IMR-90 (cell line): ENCODE measurements around the gene INPP4A. TPM values are rescaled to one million over a fixed set of nuclear protein-coding genes. Genes with fewer than 3 reads are reported as not detected.

Experiments used
- ATAC-seq: fragments of 200-7000 bp; cut with Tn5 transposase; 2 replicates; pipeline ENCODE4 v1.9.1; 2020; ENCODE audit warnings: low read depth, mild to moderate bottlenecking, moderate library complexity
- BruUV-seq: library from RNA; stranded (reverse); fragments of 400-500 nt; replicated peaks from 2 replicates; lab custom pipeline; 2021; lab: Mats Ljungman, UMichigan
- CTCF ChIA-PET: fragments of 300-600 bp; formaldehyde crosslinking; extraction: SDS; loops from one replicate; lab custom pipeline; 2021; ENCODE audit warnings: antibody characterized with exemption; lab: Yijun Ruan, JAX
- POLR2A ChIA-PET: fragments of 300-600 bp; sonication (Branson Sonifier 250); formaldehyde crosslinking; loops from one replicate; lab custom pipeline; 2022; ENCODE audit warnings: antibody characterized with exemption; ENCODE audit not compliant: unreplicated experiment; lab: Charles Lee
- DNase-seq: peaks from one replicate; pipeline ENCODE4 v3.0.0; 2013
- H2AFZ ChIP-seq: replicated peaks from 2 replicates; pipeline ENCODE3; 2013; ENCODE audit warnings: low read length, mild to moderate bottlenecking; ENCODE audit not compliant: poor library complexity
- H2AK5ac ChIP-seq: 2 replicates; pipeline ENCODE4 v1.6.1; 2013; ENCODE audit warnings: low read depth, low read length, inconsistent platforms
- H2AK9ac ChIP-seq: replicated peaks from 2 replicates; pipeline ENCODE3; 2013; ENCODE audit warnings: mild to moderate bottlenecking, low read depth, low read length, moderate library complexity; ENCODE audit not compliant: poor library complexity
- H2BK120ac ChIP-seq: 2 replicates; pipeline ENCODE4 v1.6.1; 2013; ENCODE audit warnings: low read depth, low read length, inconsistent platforms
- H2BK15ac ChIP-seq: 3 replicates; pipeline ENCODE4 v1.6.1; 2013; ENCODE audit warnings: low read depth, low read length, inconsistent platforms
- H2BK20ac ChIP-seq: 2 replicates; pipeline ENCODE4 v1.6.1; 2013; ENCODE audit warnings: low read depth, mild to moderate bottlenecking, inconsistent platforms, low read length, moderate library complexity
- H2BK5ac ChIP-seq: 2 replicates; pipeline ENCODE4 v1.6.1; 2013; ENCODE audit warnings: mild to moderate bottlenecking, low read depth, low read length, inconsistent platforms; ENCODE audit not compliant: poor library complexity, severe bottlenecking
- H3K14ac ChIP-seq: replicated peaks from 2 replicates; pipeline ENCODE4 v1.6.1; 2013; ENCODE audit warnings: low read depth, low read length, inconsistent platforms
- H3K18ac ChIP-seq: 2 replicates; pipeline ENCODE4 v1.6.1; 2013; ENCODE audit warnings: low read depth, low read length, control low read depth
- H3K23ac ChIP-seq: 2 replicates; pipeline ENCODE4 v1.6.1; 2013; ENCODE audit warnings: low read depth, low read length, inconsistent platforms
- H3K27ac ChIP-seq: 2 replicates; pipeline ENCODE4 v1.5.1; 2013; ENCODE audit warnings: mild to moderate bottlenecking, control low read depth, low read length; ENCODE audit not compliant: insufficient read depth
- H3K27me3 ChIP-seq: 2 replicates; pipeline ENCODE4 v1.6.1; 2013; ENCODE audit warnings: low read length; ENCODE audit not compliant: control insufficient read depth, insufficient read depth
- H3K36me3 ChIP-seq: 2 replicates; pipeline ENCODE4 v1.6.1; 2013; ENCODE audit warnings: low read length, mixed read lengths; ENCODE audit not compliant: control insufficient read depth, insufficient read depth
- H3K4ac ChIP-seq: 2 replicates; pipeline ENCODE4 v1.6.1; 2013; ENCODE audit warnings: low read depth, low read length, inconsistent platforms
- H3K4me1 ChIP-seq: 2 replicates; pipeline ENCODE4 v1.6.1; 2013; ENCODE audit warnings: low read length, mixed read lengths; ENCODE audit not compliant: control insufficient read depth, insufficient read depth
- H3K4me2 ChIP-seq: 2 replicates; pipeline ENCODE4 v1.6.1; 2013; ENCODE audit warnings: low read depth, mild to moderate bottlenecking, control low read depth, low read length, moderate library complexity
- H3K4me3 ChIP-seq: 2 replicates; pipeline ENCODE4 v1.5.1; 2013; ENCODE audit warnings: low read depth, mild to moderate bottlenecking, control low read depth, low read length, moderate library complexity; ENCODE audit not compliant: insufficient read depth
- H3K56ac ChIP-seq: 2 replicates; pipeline ENCODE4 v1.6.1; 2013; ENCODE audit warnings: low read length, inconsistent platforms; ENCODE audit not compliant: insufficient read depth; ENCODE audit errors: extremely low read depth
- H3K79me1 ChIP-seq, 2 experiments: 2 replicates each; pipeline ENCODE4 v1.6.1; 2013; ENCODE audit warnings: low read length in 2 of 2, inconsistent platforms in 1 of 2, low read depth in 1 of 2
- H3K9ac ChIP-seq: 2 replicates; pipeline ENCODE4 v1.6.1; 2013; ENCODE audit warnings: low read depth, low read length, control low read depth
- H3K9me1 ChIP-seq: 2 replicates; pipeline ENCODE4 v1.6.1; 2013; ENCODE audit warnings: low read length, inconsistent platforms; ENCODE audit not compliant: insufficient read depth
- H3K9me3 ChIP-seq: 2 replicates; pipeline ENCODE4 v1.6.1; 2013; ENCODE audit warnings: low read length; ENCODE audit not compliant: control insufficient read depth, insufficient read depth
- H4K20me1 ChIP-seq: 2 replicates; pipeline ENCODE4 v1.6.1; 2013; ENCODE audit warnings: low read length, inconsistent platforms; ENCODE audit not compliant: insufficient read depth
- H4K5ac ChIP-seq: 2 replicates; pipeline ENCODE4 v1.6.1; 2013; ENCODE audit warnings: mild to moderate bottlenecking, low read depth, low read length, control low read depth
- H4K8ac ChIP-seq, 2 experiments: 2 replicates each; pipeline ENCODE4 v1.6.1; 2013; ENCODE audit warnings: low read depth in 2 of 2, low read length in 2 of 2, control low read depth in 1 of 2, inconsistent platforms in 1 of 2
- H4K91ac ChIP-seq: 2 replicates; pipeline ENCODE4 v1.6.1; 2013; ENCODE audit warnings: low read depth, low read length, inconsistent platforms; ENCODE audit not compliant: insufficient read depth
- CTCF ChIP-seq: conservative IDR thresholded peaks from 2 replicates; pipeline ENCODE4 v1.5.1; 2012; ENCODE audit warnings: mild to moderate bottlenecking, low read depth, low read length, improper control_type of control experiment
- ELK1 ChIP-seq: fragments of 150-350 bp; IDR thresholded peaks from 2 replicates; pipeline ENCODE4 v1.6.1; 2016; ENCODE audit warnings: low read depth, mild to moderate bottlenecking, low read length, moderate library complexity, borderline replicate concordance
- NFE2L2 ChIP-seq: fragments of 150-350 bp; IDR thresholded peaks from 2 replicates; pipeline ENCODE4 v1.6.1; 2016; ENCODE audit warnings: low read depth, mild to moderate bottlenecking, low read length
- RCOR1 ChIP-seq: IDR thresholded peaks from 2 replicates; pipeline ENCODE4 v1.6.1; 2012; ENCODE audit warnings: mild to moderate bottlenecking, low read length, improper control_type of control experiment; ENCODE audit not compliant: insufficient replicate concordance
- RFX5 ChIP-seq: IDR thresholded peaks from 2 replicates; pipeline ENCODE4 v1.8.0; 2012; ENCODE audit warnings: low read depth, mild to moderate bottlenecking, low read length, moderate library complexity
- USF2 ChIP-seq: fragments of 150-350 bp; IDR thresholded peaks from 2 replicates; pipeline ENCODE4 v1.6.1; 2017; ENCODE audit warnings: mild to moderate bottlenecking, antibody characterized with exemption, low read length, low read depth
- WGBS, 2 experiments: methylation state at CpG; one replicate each; pipeline versions ENCODE4 v1.1.5 to v1.1.7; 2013; ENCODE audit warnings: missing lambda C conversion rate in 2 of 2; ENCODE audit not compliant: insufficient read length in 1 of 2; ENCODE audit errors: extremely low coverage in 2 of 2; 5-methylcytosine and 5-hydroxymethylcytosine counted together
- dilution Hi-C: fragments of 300-500 bp; cut with HindIII; formaldehyde crosslinking; loops from one replicate; pipeline ENCODE4 v1.14.3; 2018; ENCODE audit warnings: low sequenced_read_pairs; ENCODE audit not compliant: unreplicated experiment
- in situ Hi-C: fragments of 300-500 bp; cut with MboI; formaldehyde crosslinking; loops from 3 replicates; pipeline ENCODE4 v1.14.3; 2019; ENCODE audit warnings: low sequenced_read_pairs, inconsistent platforms, mixed read lengths
- intact Hi-C: fragments of 100-400 bp; cut with micrococcal nuclease; formaldehyde crosslinking; loops from 2 replicates; pipeline ENCODE4 v1.10.0; 2022
- polyA plus RNA-seq, 3 experiments: library from polyadenylated mRNA; depleted of rRNA; stranded (reverse); fragments of >200 nt; gene quantifications; 2 replicates each; pipeline ENCODE4 v1.2.3, GENCODE V29; 2012; ENCODE audit warnings: low replicate concordance in 1 of 3
- total RNA-seq: library from RNA; depleted of rRNA; stranded (reverse); fragments of >200 nt; gene quantifications from 2 replicates; pipeline ENCODE4 v1.2.3, GENCODE V29; 2012

INPP4A gene
- total and polyA plus RNA-seq, 2 of the 4 experiments (the other 2 are of a cell fraction), result 14.5 to 27.1 TPM

GRCh38 chr2:98489971-98490962, 45.6 kb downstream of the INPP4A start:
- intact Hi-C loops, result no loop called here
- no peak overlapping the region for H4K8ac ChIP-seq
- H2AFZ ChIP-seq, result no peak overlapping the region
- no peak overlapping the region for H3K56ac ChIP-seq
- H3K4ac ChIP-seq, result no peak overlapping the region
- no peaks in the 10 kb centered on the region for H3K27me3 ChIP-seq
- no peak for DNase-seq
- BruUV-seq, result no TSS peak
- H4K5ac ChIP-seq, result no peak overlapping the region
- peaks cover 2% of the 10 kb centered on the region; the same call in 1 of the 2 replicates for H3K4me1 ChIP-seq
- H3K9me1 ChIP-seq, result peaks cover 7% of the 10 kb centered on the region; the same call in 1 of the 2 replicates
- H2AK9ac ChIP-seq, result no peak overlapping the region
- peaks cover 43 to 66% of the 10 kb centered on the region in 2 experiments for H3K79me1 ChIP-seq
- no peak overlapping the region for H2BK120ac ChIP-seq
- H3K4me3 ChIP-seq, result no peak overlapping the region
- no peak overlapping the region for H2BK20ac ChIP-seq
- H4K91ac ChIP-seq, result no peak overlapping the region
- no peaks in the 10 kb centered on the region for H3K36me3 ChIP-seq
- ChIA-PET CTCF (no interaction called here), POLR2A (no interaction called here)
- no peaks in the 10 kb centered on the region for H3K9me3 ChIP-seq
- H2BK15ac ChIP-seq, result no peak overlapping the region
- no peak overlapping the region for H3K18ac ChIP-seq
- in situ Hi-C loops, result no loop called here
- 100% methylated on average over 3 of the region's 14 CpGs; no CpG with 5 or more reads in 1 of the 2 experiments for WGBS, 2 experiments
- dilution Hi-C loops, result no loop called here
- H2BK5ac ChIP-seq, result no peak overlapping the region
- no peak for ATAC-seq
- H3K9ac ChIP-seq, result no peak overlapping the region
- no peak overlapping the region for H3K4me2 ChIP-seq
- no peak for TF ChIP-seq RFX5
- no peak for TF ChIP-seq RCOR1
- TF ChIP-seq USF2, result no peak
- no peak for TF ChIP-seq NFE2L2
- TF ChIP-seq ELK1, result no peak
- TF ChIP-seq CTCF, result no peak
- no peak overlapping the region for H3K14ac ChIP-seq
- H3K23ac ChIP-seq, result no peak overlapping the region
- H2AK5ac ChIP-seq, result no peak overlapping the region
- H4K20me1 ChIP-seq, result peaks cover 38% of the 10 kb centered on the region
- H3K27ac ChIP-seq, result no peak overlapping the region
